HG02852 (cell line): ENCODE data around the gene ABCA4.

ENCODE experiments used
- ATAC-seq: cut with Tn5 transposase; IDR thresholded peaks from one replicate; pipeline ENCODE4 v1.9.1; 2021; ENCODE audit warnings: mild to moderate bottlenecking, moderate library complexity; ENCODE audit not compliant: unreplicated experiment

Gene ABCA4

GRCh38 chr1:94056171-94056570, 64.8 kb downstream of the ABCA4 start:
- ATAC-seq = no peak

- no peak for ATAC-seq
Measured at GRCh38 chr1:94055459-94056122, 65.4 kb downstream of the ABCA4 start.

- no peak for ATAC-seq
Measured at GRCh38 chr1:94050675-94051074, 70.3 kb downstream of the ABCA4 start.

DNA sequence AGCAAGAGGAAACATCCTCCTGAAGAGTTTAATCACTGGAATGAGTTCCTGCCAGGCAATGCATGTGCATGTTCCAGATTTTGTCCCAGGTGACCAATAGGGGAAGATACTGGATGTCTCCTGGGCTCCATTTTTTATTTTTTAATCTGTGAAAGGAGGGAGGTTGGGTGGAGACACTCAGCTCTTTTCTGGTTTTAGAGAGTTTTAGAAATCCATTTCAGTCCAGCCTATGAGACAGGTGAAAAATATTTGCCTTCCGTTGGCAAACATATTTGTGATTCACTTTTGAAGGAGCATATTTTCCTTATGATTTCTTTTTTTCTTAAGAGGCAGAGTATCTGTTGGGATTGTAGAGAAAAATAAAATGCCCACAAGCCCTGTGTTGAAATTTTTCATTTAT, 70.7 kb downstream of the ABCA4 start:
- ATAC-seq = no peak

- ATAC-seq = no peak
Measured at GRCh38 chr1:94049791-94050190, 71.2 kb downstream of the ABCA4 start.

- no peak for ATAC-seq
Measured at GRCh38 chr1:94048413-94049164, 72.4 kb downstream of the ABCA4 start.

DNA sequence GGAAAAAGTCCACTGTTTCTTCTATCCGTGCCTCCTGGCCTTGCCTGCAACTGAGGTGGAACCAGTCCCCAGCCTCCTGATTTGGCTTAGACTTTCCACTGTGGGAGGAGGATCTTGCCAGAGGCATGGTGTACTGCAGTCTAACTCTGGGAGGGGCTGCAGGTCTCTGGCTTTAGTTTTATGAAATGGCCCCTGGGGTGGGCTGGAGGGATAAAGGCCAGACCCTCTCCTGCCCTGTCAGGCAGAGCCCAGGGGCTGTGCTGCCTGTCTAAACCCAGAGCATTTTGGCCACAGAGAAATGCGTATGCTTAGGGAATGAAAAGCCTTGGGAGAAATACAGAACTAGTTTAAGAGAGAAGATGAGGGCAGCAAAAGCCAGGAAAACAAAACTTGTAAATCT, 73.0 kb downstream of the ABCA4 start:
- ATAC-seq = no peak

- peak; percentile 68 for ATAC-seq
Measured at GRCh38 chr1:94045465-94046056, 75.4 kb downstream of the ABCA4 start.

- ATAC-seq = no peak
Measured at GRCh38 chr1:94044891-94045290, 76.1 kb downstream of the ABCA4 start.

DNA sequence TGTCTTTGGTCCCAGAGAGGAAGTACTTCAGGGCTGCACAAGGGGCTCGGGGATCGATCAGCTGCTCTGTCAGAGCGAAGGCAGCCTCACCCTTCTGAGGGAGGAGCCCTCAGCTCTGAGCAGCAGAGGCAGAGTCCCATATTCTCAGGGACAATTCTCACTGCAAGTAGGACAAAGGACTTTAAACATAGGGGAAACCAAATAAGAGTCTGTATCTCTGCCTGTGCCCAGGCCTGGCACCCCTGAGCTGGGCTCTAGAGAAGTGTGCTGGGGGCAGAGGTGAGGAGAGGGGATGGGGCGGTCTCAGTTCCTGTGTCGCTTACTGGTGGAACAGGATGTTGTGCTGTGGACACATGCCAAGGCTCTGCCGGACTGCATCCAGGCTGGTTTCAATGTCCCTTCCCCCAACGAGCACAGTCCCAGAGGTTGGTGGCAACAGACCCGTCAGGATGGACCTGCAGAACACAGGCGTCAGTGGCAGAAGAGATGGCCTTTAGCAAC, 76.6 kb downstream of the ABCA4 start:
- ATAC-seq = no peak

DNA sequence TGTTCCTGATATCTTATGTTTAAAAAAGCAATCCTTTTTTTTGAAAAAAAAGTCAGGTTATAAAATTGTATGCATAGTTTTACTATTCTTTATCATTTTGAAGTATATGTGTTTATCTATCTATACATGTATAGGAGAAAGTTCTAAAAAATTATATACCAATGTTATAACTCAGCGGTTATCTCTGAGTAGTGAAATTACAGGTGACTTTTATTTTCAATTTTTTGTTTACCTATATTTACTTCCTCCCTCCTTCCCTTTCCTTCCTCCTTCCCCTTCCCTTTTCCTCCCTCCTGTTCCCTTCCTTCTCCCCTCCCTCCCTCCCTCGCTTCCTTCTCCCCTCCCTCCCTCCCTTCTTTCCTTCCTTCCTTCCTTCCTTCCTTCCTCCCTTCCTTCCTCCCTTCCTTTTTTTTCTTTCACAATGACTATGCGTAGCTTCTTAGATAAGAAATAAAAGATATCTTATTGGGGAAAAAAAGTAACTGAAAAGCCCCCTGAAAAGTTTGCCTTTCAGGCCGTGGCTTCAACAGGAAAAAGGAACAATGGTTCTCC, 77.1 kb downstream of the ABCA4 start:
- ATAC-seq = no peak

GRCh38 chr1:94042388-94042787, 78.6 kb downstream of the ABCA4 start:
- ATAC-seq = no peak

GRCh38 chr1:94039871-94040569, 80.9 kb downstream of the ABCA4 start:
- no peak for ATAC-seq

DNA sequence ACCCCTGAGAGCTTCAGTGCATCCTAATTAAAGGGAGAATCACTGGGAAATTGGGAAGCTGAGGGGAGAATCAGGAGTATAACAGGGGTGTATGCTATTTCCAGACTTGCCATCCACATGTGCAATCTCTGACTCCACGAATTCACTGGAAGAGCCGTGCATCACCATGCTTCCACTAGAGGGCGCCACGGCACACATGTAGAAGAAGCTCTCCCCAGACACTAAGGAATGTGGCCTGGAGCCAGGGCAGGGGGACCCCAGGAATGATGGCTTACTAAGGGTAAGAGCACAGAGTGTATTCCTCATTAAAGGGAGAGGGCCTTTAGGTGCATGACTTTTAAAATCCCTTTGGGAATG, 81.5 kb downstream of the ABCA4 start:
- no peak for ATAC-seq

GRCh38 chr1:94038511-94038910, 82.4 kb downstream of the ABCA4 start:
- ATAC-seq = no peak

DNA sequence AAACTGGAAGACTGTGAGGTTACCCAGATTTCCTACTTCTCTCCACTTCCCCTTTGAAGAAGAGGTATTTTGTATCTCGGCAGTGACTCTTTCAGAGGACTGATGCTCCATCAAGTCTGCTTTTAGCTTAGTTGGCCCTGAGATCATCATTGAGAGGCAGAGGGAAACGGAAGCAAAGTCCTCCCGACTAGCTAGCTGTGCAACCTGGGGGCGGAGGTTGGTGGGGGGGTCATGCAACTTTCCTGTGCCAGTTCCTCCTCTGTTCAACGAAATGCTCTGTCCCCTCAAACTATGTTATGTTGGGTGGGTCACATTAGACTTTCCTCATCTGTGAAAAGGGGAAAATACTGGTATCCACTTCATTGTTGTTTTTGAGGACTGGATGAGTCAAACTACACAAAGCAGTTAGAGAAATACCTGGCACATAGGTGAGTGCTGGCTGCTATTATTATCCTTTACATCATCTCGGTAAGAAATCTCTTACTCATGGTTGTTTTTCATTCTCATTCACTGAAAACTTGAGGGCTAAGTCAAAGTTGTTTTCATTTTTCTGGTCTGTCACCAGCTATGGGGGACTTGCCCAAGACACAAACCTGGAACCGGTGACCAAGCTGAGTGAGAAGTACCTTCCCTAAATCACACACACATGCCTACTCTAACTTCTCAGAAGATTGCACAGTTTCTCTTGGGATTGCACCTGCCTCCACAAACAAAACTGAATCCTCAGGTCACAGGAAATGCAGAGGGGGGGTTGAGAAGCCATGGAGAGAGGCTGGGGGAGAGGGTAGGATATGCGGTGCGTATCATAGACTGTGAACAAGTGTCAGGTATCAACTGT, 83.3 kb downstream of the ABCA4 start:
- ATAC-seq = peak; percentile 69

DNA sequence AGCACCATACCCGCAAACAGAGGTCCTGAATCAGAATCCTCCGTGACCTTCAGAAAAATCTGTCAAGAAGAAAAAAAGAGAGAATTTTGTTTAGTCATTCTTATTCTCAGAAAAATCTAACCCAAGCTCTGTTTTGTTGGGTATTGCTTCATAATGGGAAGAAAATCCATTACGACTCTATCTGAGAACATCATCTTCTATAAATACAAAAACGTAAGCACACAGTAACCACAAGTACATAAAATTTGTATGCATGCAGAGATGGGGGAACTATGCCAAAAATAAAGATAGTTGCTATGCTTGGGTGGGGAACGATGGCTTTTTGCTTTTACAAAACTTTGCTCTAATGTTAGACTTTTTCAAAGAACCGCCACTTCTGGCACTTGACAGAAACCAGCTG, 84.2 kb downstream of the ABCA4 start:
- ATAC-seq = no peak

DNA sequence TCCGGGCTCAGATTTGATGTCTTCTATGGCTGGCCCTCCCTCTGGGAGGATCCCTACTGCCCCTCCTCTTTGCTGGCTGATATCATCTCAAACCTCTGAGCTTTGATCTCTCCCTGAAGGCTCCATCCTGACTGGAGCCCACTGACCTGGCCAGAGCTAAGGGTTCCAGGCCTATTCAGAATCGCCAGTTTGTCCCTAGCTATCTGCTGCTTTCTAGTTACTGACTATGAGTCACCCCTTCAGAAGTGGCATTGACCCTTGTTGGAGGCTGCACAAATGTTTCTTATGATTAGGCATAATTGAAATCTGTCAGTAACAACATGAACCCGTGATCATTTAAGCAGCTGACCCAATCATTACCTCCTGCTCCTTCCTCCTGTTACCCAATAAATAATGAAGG, 87.1 kb downstream of the ABCA4 start:
- ATAC-seq = no peak

- no peak for ATAC-seq
Measured at GRCh38 chr1:94032637-94033036, 88.3 kb downstream of the ABCA4 start.

GRCh38 chr1:94031591-94031990, 89.4 kb downstream of the ABCA4 start:
- no peak for ATAC-seq
